ENCODE data around the gene SKIL. TPM values are rescaled to one million over a fixed set of nuclear protein-coding genes. Genes with fewer than 3 reads are reported as not detected.

SKIL gene
- total and polyA plus RNA-seq, 2 donors from 2014 or later, result 5.6 to 68.2 TPM

DNA sequence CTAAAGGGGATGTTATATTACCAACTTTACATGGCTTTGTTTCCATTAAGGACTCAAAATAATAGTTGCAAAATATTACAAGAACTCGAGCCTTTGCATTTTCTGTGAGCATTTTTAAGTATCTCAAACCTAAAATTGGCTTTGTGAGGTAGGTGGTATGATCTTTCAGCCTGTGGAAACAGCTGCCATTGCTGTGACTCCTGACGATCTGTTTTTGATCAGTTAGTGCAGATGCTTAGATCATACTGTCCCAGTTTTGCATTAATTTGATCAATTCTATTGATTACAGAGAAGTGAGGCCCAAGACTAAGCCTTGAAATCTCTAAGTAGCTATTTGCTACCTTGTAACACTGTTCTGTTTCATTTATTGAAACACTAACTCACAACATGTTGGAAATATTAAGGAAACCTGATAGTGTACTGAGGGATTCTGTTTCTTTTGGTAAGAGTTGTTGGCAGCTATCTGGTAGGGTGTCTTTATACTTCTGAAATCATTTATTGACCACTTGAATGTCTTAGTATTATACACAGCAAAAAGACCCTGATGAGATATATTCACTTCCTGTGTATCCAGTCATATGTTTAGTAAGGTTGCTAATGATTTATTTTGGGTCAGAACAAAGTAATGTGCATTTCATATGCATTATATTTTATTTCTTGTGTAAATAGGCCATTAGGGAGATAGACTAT, 14.8 kb downstream of the SKIL start:
- Histone ChIP-seq H3K4me1 (ENCODE audit: control insufficient read depth in 2 of 3, insufficient read depth in 2 of 3, low read depth in 1 of 3, low read length in 3 of 3) (peaks cover 0 to 4% (median 0%) of the 10 kb centered on the region in 3 donors), H3K9ac (ENCODE audit: low read length in 3 of 3) (no peak overlapping the region), H3K9me3 (ENCODE audit: control insufficient read depth in 2 of 3, insufficient read depth in 1 of 3, low read length in 3 of 3) (no peaks in the 10 kb centered on the region), H3K27ac (ENCODE audit: low read depth in 2 of 2, low read length in 2 of 2) (no peak overlapping the region), H3K27me3 (ENCODE audit: control insufficient read depth, insufficient read depth, low read length) (no peaks in the 10 kb centered on the region), H3K36me3 (ENCODE audit: control insufficient read depth in 2 of 3, insufficient read depth in 3 of 3, low read length in 3 of 3) (no peaks in the 10 kb centered on the region), H3K4me3 (ENCODE audit: low read length in 3 of 3) (no peak overlapping the region)
- intact Hi-C loops (cut with DNase I), result no loop called here
- FAIRE-seq (no peak), DNase-seq (no peak)
- no peak for TF ChIP-seq CTCF (IDR thresholded peaks at IDR 0.05; ENCODE audit: borderline replicate concordance, extremely low read depth, insufficient read depth)

- FAIRE-seq (no peak), DNase-seq (no peak)
- H3K36me3 ChIP-seq (ENCODE audit: control insufficient read depth in 2 of 3, insufficient read depth in 3 of 3, low read length in 3 of 3), result peaks cover 7 to 26% (median 9%) of the 10 kb centered on the region in 3 donors
- H3K9me3 ChIP-seq (ENCODE audit: control insufficient read depth in 2 of 3, insufficient read depth in 1 of 3, low read length in 3 of 3), result no peaks in the 10 kb centered on the region
- H3K27ac ChIP-seq (ENCODE audit: low read depth in 2 of 2, low read length in 2 of 2), result no peak overlapping the region
- no peak overlapping the region for H3K4me3 ChIP-seq (ENCODE audit: low read length in 3 of 3)
- H3K27me3 ChIP-seq (ENCODE audit: control insufficient read depth, insufficient read depth, low read length), result no peaks in the 10 kb centered on the region
- no peak overlapping the region for H3K9ac ChIP-seq (ENCODE audit: low read length in 3 of 3)
- no peak for TF ChIP-seq CTCF (IDR thresholded peaks at IDR 0.05; ENCODE audit: borderline replicate concordance, extremely low read depth, insufficient read depth)
- intact Hi-C loops (cut with DNase I), result no loop called here
- no peaks in the 10 kb centered on the region for H3K4me1 ChIP-seq (ENCODE audit: control insufficient read depth in 2 of 3, insufficient read depth in 2 of 3, low read depth in 1 of 3, low read length in 3 of 3)
Observed at GRCh38 chr3:170383567-170383966, 26.1 kb downstream of the SKIL start.

DNA sequence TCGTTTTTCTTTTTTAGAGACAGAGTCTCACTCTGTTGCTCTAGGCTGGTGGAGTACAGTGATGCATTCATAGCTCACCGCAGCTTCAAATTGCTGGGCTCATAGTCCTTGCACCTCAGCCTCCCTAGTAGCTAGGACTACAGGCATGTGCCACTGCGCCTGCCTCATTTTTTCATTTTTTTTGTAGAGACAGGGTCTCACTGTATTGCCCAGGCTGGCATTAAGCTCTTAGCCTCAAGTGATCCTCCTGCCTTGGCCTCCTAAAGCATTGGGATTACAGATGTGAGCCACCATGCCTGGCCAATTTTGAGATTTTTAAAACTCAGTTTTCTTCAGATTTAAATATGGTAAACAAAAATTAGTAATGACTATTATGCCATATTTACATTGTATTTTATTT, 29.0 kb downstream of the SKIL start:
- Histone ChIP-seq H3K9ac (ENCODE audit: low read length in 3 of 3) (no peak overlapping the region), H3K4me3 (ENCODE audit: low read length in 3 of 3) (no peak overlapping the region), H3K27ac (ENCODE audit: low read depth in 2 of 2, low read length in 2 of 2) (no peak overlapping the region), H3K9me3 (ENCODE audit: control insufficient read depth in 2 of 3, insufficient read depth in 1 of 3, low read length in 3 of 3) (no peaks in the 10 kb centered on the region), H3K4me1 (ENCODE audit: control insufficient read depth in 2 of 3, insufficient read depth in 2 of 3, low read depth in 1 of 3, low read length in 3 of 3) (no peaks in the 10 kb centered on the region), H3K36me3 (ENCODE audit: control insufficient read depth in 2 of 3, insufficient read depth in 3 of 3, low read length in 3 of 3) (peaks cover 2 to 17% (median 9%) of the 10 kb centered on the region in 3 donors), H3K27me3 (ENCODE audit: control insufficient read depth, insufficient read depth, low read length) (no peaks in the 10 kb centered on the region)
- no peak for TF ChIP-seq CTCF (IDR thresholded peaks at IDR 0.05; ENCODE audit: borderline replicate concordance, extremely low read depth, insufficient read depth)
- intact Hi-C loops (cut with DNase I), result no loop called here
- DNase-seq (no peak), FAIRE-seq (no peak)

DNA sequence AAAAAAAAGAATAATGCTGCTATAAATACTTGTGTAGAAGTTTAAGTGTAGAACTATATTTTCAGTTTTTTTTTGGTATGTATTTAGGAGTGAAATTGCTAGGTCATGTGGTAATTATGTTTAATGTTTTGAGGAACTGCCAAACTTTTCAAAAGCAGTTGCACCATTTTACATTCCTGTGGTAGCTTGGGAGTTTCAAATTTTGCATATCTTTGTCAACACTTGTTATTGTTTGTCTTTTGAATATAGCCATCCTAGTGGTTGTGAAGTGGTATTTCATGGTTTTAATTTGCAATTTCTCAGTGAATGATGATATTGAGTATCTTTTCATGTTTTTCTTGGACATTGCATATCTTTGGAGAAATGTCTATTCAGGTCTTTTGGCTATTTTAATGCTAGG, 30.4 kb downstream of the SKIL start:
- DNase-seq (no peak), FAIRE-seq (no peak)
- Histone ChIP-seq H3K9me3 (ENCODE audit: control insufficient read depth in 2 of 3, insufficient read depth in 1 of 3, low read length in 3 of 3) (no peaks in the 10 kb centered on the region), H3K27me3 (ENCODE audit: control insufficient read depth, insufficient read depth, low read length) (no peaks in the 10 kb centered on the region), H3K36me3 (ENCODE audit: control insufficient read depth in 2 of 3, insufficient read depth in 3 of 3, low read length in 3 of 3) (peaks cover 2 to 27% (median 12%) of the 10 kb centered on the region in 3 donors), H3K4me3 (ENCODE audit: low read length in 3 of 3) (no peak overlapping the region), H3K4me1 (ENCODE audit: control insufficient read depth in 2 of 3, insufficient read depth in 2 of 3, low read depth in 1 of 3, low read length in 3 of 3) (no peaks in the 10 kb centered on the region), H3K9ac (ENCODE audit: low read length in 3 of 3) (no peak overlapping the region), H3K27ac (ENCODE audit: low read depth in 2 of 2, low read length in 2 of 2) (no peak overlapping the region)
- no peak for TF ChIP-seq CTCF (IDR thresholded peaks at IDR 0.05; ENCODE audit: borderline replicate concordance, extremely low read depth, insufficient read depth)
- intact Hi-C loops (cut with DNase I), result no loop called here
